Measurements from ENCODE around the gene TBK1. TPM values are rescaled to one million over a fixed set of nuclear protein-coding genes. Genes with fewer than 3 reads are reported as not detected.

TBK1 gene
- total RNA-seq: 10 to 100 TPM; 12.2 to 13.2 TPM
- long read RNA-seq, transcript TBK1-201 (21 exons, 3,256 nt): major isoform, 10 of 16 reads
- long read RNA-seq, partial matches to known transcripts: 6 of 16 reads
- long read RNA-seq, other reads (novel, unspliced or antisense): 0 of 16 reads

DNA sequence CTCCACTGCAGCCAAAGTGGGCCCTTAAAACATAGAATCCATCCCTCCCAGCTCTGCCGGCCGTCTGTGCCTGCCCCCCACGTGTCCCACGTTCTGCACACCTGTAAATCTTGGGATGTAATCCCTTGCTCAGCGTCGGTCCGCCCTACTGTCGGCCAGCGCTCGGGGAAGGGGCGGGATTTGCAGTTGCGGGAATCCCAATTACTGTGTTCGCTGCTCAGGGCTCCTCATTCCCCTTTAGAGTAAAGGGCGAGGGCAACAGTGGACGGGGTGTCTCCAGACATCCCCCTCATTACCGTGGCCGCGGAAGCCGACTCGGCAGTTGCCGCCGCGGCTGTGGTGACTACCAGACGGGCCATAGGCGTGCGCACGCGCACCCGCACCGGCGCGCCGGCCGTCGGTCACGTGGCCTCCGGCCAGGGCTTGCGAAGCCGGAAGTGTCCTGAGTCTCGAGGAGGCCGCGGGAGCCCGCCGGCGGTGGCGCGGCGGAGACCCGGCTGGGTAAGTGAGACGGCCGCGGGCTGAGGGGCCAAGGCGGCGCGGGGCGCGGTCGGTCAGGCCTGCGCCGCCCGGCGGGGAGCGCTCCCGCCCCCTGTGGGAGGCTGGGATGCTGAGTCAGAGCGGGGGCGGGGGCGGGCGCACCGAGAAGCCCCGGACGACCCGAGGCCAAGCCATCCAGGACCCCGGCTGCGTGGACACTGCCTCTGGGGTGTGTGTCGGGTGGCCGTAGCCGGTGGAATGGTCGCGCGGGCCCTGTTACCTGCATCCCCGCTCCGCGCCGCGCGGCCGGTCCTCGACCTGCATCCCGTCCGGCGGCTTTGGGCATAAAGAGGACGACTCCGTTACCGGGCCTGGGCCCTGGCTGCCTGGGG, at the start of gene TBK1:
TSS of gene TBK1 (plus strand) at position 434 of the 872 bp plus-strand sequence. CDS start 3,751 bp downstream, outside the sequence.
- intact Hi-C loops (cut with DNase I): no loop called here
- DNase-seq (peak; percentile 92), ATAC-seq (peak; percentile 97 to 98)

DNA sequence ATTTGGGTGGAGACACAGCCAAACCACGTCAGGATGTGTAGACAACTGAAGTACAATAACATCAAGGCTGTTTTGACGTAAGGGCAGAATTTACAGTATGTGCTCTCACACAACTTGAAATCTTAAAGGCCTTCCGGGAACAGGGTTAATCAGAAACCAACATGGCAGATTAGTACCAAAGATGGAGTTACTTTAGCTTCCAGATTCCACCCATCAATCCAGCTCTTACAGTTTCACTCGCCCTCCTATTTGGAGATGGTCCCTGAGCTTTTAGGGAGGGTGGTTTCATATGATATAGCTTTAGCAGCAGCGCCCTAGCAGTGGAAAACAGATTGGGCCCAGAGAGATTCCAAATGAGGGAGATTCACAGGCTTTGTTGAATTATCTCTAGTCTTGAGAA, 49.7 kb upstream of the TBK1 start:
- intact Hi-C loops (cut with DNase I): no loop called here
- no peak for ATAC-seq
- DNase-seq: no peak

DNA sequence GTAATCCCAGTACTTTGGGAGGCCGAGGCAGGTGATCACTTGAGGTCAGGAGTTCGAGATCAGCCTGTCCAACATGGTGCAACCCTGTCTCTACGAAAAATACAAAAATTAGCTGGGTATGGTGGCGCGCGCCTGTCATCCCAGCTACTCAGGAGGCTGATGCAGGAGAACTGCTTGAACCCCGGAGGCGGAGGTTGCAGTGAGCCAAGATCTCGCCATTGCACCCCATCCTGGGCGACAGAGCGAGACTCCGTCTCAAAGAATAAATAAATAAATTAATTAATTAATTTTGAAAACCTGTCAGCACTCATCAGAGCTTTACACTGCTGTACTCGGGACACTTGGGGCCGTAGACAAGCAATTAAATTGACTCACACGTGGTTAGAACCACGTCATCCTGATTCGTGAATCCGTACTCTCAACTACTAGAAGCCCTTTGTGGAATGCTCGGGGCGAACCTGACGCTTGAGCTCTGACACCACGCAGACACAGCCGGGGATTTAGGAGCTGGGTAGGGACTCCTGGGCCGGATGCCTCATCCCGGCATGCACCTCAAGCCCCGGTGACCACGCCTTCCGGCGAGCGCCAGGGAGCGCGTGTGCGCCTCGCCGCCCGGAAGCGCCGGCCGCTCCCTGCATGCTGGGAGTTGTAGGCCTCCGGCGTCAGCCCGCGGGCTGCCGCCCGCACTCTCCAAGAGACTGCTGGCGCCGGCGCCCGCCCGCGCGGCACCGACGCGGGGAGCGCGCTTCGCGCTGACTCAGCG, 48.0 kb upstream of the TBK1 start, which contains the start of gene XPOT:
TSS of gene XPOT (plus strand) at position 686 of the 763 bp plus-strand sequence. CDS start 5,644 bp downstream, outside the sequence.
- DNase-seq: peak; percentile 96
- ATAC-seq: peak; percentile 95 to 96
- intact Hi-C loops (cut with DNase I): no loop called here

DNA sequence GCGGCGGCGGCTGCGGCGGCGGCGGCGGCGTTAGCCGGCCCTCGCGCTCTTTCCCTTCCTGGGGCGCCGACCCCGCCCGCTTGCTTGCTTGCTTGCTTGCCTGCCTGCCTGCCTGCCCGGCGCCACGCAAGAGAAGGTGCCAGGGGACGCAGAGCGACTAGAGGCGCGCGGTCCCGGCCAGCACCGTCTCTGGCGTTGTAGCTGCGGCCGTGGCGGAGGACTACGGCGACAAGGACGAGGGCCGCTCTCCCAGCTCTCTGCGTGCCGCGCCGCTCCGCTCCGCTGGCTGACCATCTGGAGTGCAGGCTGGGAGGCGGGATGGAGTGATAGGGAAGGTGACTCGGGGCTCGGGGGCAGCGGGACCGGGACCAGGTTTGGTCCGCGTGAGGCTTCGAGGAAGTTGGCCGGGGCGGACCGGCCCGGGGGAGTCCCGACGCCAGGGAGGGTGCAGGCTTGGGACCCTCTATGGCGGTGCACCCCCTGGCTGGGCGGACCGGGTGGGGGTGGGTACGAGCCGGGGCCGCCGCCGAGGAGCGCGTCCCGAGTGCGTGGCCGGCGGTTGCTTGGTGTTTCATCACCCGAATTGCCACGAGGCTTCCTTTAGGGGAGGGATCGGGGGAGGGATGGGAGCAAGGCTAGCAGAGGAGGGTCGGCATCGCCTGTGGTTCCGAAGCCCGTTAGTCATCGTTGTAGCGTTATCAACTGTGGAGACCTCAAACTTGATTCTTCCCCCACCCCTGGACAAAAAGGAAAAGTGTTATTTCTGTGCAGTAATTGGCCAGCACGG, 47.3 kb upstream of the TBK1 start:
- intact Hi-C loops (cut with DNase I): no loop called here
- DNase-seq (peak; percentile 70), ATAC-seq (peak; percentile 56 to 69)

DNA sequence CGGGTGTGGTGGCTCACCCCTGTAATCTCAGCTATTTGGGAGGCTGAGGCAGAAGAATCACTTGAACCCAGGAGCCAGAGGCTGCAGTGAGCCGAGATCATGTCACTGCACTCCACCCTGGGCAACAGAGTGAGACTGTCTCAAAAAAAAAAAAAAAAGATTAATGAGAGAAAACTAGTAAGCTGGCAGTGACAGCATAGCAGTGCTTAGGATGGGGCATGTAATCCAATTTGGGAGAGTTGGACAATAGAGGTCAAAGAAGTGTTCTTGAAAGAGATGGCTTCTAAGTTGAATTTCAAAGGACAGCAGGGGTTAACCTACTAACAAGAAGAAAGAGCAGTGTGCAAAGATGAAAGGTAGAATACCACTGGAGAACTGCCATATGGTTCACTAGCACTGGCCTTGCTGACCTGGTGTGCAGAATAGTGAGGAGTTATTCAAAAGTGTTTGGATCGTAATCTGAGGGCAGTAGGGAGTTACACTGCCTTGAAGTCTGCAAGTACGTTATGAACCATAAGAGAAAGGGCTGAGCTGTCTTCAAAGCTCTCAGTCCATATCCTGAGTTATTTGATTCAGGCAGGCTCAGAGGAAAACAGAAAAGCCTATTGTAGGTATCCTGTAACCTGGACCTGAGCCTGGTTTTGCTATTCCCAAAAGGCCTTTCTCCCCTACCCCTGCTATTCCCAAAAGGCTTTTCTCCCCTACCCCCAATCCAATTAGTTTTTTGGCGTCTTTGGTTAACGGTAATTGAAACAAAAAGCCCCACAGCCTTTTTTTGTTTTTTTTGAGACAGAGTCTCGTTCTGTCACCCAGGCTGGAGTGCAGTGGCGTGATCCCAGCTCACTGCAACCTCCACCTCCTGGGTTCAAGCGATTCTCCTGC, 44.3 kb upstream of the TBK1 start:
- no peak for DNase-seq
- intact Hi-C loops (cut with DNase I): no loop called here

DNA sequence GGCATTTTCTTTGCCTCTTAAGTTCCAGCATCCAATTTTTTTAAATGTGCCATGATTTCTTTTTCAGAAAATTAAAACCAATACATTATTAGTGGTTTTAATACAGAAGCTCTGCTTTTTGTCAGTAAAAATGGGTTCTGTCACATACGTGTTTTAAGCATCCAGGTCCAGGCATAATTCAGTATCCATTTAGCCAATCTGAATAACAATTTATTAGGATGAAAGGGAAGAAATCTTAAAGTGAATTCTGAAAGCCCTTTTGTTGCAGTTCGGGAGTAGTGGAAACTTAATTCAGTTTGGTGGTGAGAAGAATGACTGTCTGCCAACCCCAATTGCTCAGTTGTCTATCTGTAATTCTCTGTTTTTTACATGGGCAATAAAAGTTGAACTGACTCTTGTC, 40.5 kb upstream of the TBK1 start:
- DNase-seq (no peak), ATAC-seq (no peak)
- intact Hi-C loops (cut with DNase I): loop anchor here in 1 of 2 donors (10.0 kb wide), 1 partner anchor 73 kb away; no protein-coding TSS in a partner anchor

More for the DNA sequence above, 44.3 kb upstream of the TBK1 start:
- no peak for ATAC-seq

DNA sequence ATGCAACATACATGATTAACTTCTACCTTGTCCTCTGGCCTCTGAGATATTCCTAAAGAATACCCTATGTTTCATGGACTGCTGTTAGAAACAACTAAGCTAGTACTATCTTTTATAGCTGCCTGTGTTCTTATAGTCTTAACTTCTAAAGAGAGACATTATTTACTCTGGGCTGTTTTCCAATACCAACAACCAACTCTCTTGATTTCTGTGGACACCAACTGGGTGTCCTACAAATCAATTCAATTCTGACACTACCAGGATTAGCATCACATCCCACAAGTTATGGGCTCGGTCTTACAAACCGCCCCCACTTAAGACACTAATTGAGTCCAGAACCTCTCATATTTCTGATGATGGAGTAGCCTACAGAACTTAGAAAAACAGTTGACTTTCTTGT, 39.5 kb upstream of the TBK1 start:
- DNase-seq (no peak), ATAC-seq (no peak)
- intact Hi-C loops (cut with DNase I): loop anchor here in 1 of 2 donors (10.0 kb wide), 1 partner anchor 72 kb away; no protein-coding TSS in a partner anchor

DNA sequence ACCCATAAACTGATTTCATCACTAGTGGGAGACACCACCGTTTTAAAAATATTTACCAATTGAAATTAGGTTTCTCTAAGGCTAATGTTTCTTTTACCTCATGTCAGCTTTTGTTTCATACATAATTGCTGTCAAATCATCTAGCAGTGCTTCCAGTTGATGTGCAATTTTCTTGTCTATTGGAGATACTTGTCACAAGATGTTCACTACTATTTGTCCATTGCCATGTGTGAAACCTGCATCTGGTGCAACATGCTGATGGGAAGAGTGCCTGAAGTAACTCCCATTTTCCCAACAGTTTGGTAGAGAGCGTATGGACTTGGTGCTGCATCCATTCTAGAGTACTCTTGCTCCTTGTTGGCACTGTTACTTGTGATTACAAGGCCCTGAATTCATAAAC, 38.0 kb upstream of the TBK1 start:
- no peak for ATAC-seq
- intact Hi-C loops (cut with DNase I): loop anchor here in 1 of 2 donors (10.0 kb wide), 1 partner anchor 71 kb away; no protein-coding TSS in a partner anchor
- DNase-seq: no peak

DNA sequence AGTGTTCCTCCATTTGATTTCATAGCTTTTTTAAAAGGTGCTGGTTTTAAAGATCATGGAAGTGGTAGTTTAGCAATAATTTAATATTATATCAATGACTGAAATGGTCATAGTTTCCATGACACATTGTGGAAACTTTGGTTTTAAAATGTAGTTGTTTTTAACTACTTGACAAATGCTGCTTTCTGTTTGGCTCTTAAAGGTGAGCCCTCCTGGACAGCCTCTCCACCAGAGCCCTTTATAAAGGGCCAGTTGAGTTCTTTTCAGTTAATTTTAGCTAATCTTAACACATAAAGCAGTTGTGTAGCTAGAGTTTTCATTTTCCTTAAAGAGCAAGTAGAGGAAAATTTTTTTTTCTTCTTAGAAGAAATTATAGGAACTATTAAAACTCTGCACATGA, 33.7 kb upstream of the TBK1 start:
- ATAC-seq: no peak
- intact Hi-C loops (cut with DNase I): loop anchor here in 1 of 2 donors (10.0 kb wide), 1 partner anchor 67 kb away; no protein-coding TSS in a partner anchor
- DNase-seq: no peak

DNA sequence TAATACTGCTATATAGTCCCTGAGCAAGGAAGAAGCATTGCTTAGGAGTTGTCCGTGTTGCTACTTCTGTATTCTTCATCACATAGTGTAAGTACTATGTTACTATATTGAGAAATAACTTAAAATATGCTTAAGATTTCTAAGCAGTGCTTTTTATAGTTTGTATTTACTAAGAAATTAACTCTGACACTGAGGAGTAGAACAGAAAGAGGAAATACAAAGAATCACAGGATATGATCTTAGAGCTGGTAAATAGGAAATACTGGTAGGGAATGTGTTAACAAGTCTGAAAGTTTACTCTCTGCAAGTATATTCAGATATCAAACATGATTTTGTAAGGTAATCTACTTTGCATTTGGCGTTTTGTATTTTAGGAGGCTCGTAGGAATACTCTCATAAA, 32.2 kb upstream of the TBK1 start:
- ATAC-seq (no peak), DNase-seq (no peak)
- intact Hi-C loops (cut with DNase I): loop anchor here in 1 of 2 donors (10.0 kb wide), 1 partner anchor 65 kb away; no protein-coding TSS in a partner anchor

DNA sequence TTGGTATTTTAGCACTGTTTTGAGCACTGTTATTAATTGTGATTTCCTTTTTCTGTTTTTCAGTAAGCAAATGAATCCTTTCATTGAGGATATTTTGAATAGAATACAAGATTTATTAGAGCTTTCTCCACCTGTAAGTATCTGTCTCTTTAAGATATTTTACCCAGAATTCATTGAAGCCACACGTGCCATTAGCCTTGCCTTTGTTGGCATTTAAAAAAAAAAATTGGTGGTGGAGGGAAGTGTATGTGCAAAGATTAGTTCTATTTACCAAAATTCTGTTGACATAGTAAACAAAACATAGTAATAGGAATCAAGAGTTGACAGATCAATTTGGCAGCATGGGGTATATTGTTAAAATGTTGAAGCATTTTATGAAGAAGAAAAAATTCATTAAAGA, 23.9 kb upstream of the TBK1 start:
- DNase-seq (no peak), ATAC-seq (no peak)
- intact Hi-C loops (cut with DNase I): no loop called here

DNA sequence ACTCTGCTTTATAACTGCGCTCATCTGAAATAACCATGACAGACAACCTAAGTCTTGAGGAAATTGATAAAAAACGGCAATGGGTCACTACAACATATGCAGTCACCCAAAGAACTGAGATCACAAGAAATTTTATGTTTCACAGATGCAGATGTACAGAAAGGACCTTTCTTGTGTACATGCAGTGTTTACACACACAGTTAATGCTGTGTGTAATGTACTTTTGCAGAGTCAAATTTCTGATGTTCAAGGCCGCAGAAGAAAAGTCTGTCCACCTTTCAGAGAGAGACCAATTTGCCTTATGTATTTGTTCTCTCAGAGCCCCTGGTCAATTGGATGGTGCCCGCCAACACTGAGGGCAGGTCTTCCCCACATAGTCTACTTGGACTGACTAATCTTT, 23.0 kb upstream of the TBK1 start:
- DNase-seq (no peak), ATAC-seq (no peak)
- intact Hi-C loops (cut with DNase I): no loop called here

DNA sequence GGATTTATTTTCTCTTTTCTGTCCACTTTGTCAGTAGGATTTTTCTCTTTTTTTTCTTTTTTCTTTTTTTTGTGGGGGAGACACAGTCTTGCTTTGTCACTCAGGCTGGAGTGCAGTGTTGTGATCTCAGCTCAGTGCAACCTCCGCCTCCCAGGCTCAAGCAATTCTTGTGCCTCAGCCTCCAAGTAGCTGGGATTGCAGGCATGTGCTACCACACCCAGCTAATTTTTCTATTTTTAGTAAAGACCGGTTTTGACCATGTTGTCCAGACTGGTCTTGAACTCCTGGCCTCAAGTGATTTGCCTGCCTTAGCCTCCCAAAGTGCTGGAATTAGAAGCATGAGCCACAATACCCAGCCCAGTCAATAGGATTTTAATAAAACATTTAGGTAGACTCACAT, 21.0 kb upstream of the TBK1 start:
- DNase-seq (no peak), ATAC-seq (no peak)
- intact Hi-C loops (cut with DNase I): no loop called here

DNA sequence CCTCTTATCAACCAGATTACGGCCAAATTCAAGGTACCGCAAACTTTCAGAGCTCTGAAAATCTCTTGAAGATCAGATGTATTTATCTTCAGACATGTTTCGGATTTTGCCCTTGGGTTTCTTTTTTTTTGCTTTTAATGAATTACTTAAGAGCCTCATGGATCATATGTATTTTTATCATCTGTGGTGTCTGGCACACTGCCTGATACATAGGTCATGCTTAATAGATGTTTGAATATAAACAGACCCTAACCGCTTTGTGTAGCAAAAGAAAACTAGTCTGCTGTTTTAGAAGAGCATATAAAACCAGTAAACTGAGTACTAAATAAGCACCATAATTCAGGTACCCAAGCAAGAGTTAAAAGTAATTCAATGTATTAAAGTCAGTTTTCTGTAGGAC, 20.1 kb upstream of the TBK1 start:
- no peak for DNase-seq
- intact Hi-C loops (cut with DNase I): no loop called here
- no peak for ATAC-seq

DNA sequence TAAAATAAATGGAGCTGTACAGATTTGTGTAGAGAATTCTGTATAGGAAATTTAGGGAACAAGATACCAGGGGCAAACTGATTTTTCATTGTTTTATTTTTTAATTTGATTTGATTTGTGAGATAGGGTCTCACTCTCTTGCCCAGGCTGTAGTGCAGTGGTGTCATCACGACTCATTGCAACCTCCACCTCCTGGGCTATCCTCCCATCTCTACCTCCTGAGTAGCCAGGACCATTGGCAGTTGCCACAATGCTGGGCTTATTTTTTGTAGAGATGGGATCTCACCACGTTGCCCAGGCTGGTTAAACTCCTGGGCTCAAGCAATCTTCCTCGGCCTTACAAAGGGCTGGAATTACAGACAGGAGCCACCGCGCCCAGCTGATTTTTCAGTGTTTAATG, 18.0 kb upstream of the TBK1 start:
- no peak for DNase-seq
- intact Hi-C loops (cut with DNase I): no loop called here
- ATAC-seq: no peak

DNA sequence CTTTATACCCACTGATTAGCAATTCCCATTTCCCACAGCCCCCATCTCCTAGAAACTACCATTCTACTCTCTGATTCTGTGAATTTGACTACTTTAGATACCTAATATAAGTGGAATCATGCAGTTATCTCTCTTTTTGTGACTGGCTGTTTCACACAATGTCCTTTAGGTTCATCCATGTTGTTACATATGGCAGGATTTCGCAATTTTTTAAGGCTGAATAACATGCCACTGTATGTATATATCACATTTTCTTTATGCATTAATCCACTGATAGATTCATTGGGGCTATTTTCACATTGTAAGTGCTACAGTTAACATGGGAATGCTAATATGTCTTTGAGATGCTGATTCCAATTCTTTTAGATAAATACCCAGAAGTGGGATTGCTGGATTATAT, 11.8 kb upstream of the TBK1 start:
- ATAC-seq (no peak), DNase-seq (no peak)
- intact Hi-C loops (cut with DNase I): no loop called here

DNA sequence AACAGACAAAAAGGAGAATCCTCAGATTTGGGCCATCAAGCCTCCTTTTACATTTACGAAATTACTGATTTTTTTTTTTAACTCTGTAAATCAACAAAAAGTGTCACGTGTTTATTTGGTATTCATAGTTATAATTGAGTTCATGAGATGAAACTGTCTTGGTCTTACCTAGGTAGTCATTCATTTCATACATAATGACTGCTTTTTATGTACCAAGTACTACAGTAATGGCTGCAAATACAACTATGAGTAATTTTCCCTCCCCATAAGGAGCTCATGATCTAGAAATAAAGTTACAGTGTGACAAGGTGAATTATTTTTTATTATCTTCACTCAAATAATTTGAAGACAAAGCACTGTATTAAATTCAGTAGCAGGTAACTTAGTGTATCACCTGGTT, 6.4 kb upstream of the TBK1 start:
- intact Hi-C loops (cut with DNase I): no loop called here

DNA sequence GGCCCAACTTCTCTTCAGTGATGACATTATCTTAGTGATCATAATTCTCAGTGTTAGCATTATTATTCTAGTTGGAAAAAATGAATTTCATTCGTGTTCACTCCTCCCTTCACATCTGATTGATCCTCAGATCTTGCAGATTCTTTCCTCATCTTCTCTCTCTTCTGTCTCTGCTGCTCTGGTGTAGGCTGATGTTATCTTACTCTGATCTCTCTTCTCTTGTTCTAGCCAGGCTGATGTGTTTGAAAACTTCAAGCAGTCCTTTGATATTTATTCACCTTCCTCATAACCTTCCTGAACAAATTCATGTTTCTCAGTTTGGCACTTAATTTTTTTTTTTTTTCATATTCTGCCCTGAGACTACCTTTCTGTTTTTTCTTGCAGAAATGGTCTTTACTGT, 5.6 kb upstream of the TBK1 start:
- intact Hi-C loops (cut with DNase I): no loop called here
- no peak for ATAC-seq
- no peak for DNase-seq

More for the DNA sequence above, 6.4 kb upstream of the TBK1 start:
- DNase-seq: no peak
- no peak for ATAC-seq
